Sigmoid colon (tissue), 4 donors: ENCODE data around the gene TMPO.

ENCODE experiments used
- CTCF ChIP-seq, 4 experiments: fragments of 450-650 bp in 3 of 4; fragments of 200-600 bp in 1 of 4; IDR thresholded peaks; one replicate each; pipeline ENCODE4 v1.5.1; 2016 to 2019; ENCODE audit warnings: antibody characterized with exemption in 4 of 4, mild to moderate bottlenecking in 3 of 4, moderate library complexity in 2 of 4
- EP300 ChIP-seq, 4 donors: sonication (generic); formaldehyde crosslinking; IDR thresholded peaks; one replicate each; pipeline ENCODE4 v1.6.1; 2017; ENCODE audit warnings: antibody characterized with exemption in 4 of 4
- POLR2A ChIP-seq, 2 donors: fragments of 450-650 bp; IDR thresholded peaks; one replicate each; pipeline ENCODE4 v1.6.1; 2016; ENCODE audit warnings: antibody characterized with exemption in 2 of 2, mild to moderate bottlenecking in 2 of 2, moderate library complexity in 2 of 2
- POLR2AphosphoS5 ChIP-seq, 4 donors: sonication (generic); formaldehyde crosslinking; IDR thresholded peaks; one replicate each; pipeline ENCODE4 v1.6.1; 2017; ENCODE audit warnings: antibody characterized with exemption in 4 of 4

- TF ChIP-seq CTCF (IDR thresholded peaks at IDR 0.05) = no peak
- no peak for TF ChIP-seq EP300 (IDR thresholded peaks at IDR 0.05)
- TF ChIP-seq POLR2A (IDR thresholded peaks at IDR 0.05) = no peak
- no peak for TF ChIP-seq POLR2AphosphoS5 (IDR thresholded peaks at IDR 0.05)
Measured at GRCh38 chr12:98492580-98493140, 22.7 kb upstream of the TMPO start.
